Endothelial cell of umbilical vein (primary cell): ENCODE data around the gene APBB2. TPM values are rescaled to one million over a fixed set of nuclear protein-coding genes. Genes with fewer than 3 reads are reported as not detected.

Experiments
- BruUV-seq: library from RNA; stranded (reverse); fragments of 400-500 nt; replicated peaks from 2 replicates; lab custom pipeline; 2021; lab: Mats Ljungman, UMichigan
- CTCF ChIA-PET: fragments of 300-600, 350-600 bp; sonication (Branson Sonifier 250); formaldehyde crosslinking; loops from one replicate; lab custom pipeline; 2021; ENCODE audit warnings: antibody characterized with exemption, inconsistent platforms; lab: Charles Lee
- POLR2A ChIA-PET: fragments of 300-600, 350-600 bp; sonication (Branson Sonifier 250); formaldehyde crosslinking; loops from one replicate; lab custom pipeline; 2021; ENCODE audit warnings: antibody characterized with exemption, inconsistent platforms; lab: Charles Lee
- DNase-seq: peaks from one replicate; pipeline ENCODE4 v3.0.0-alpha.2; 2011; ENCODE audit warnings: low read depth, low spot score
- FAIRE-seq: peaks from 2 replicates; lab custom pipeline; 2011; peaks lifted over from hg19 to GRCh38; lab: Jason Lieb, UNC
- H2AFZ ChIP-seq: 2 replicates; pipeline ENCODE4 v1.6.0; 2012; ENCODE audit warnings: low read depth, low read length, control low read depth, inconsistent platforms
- H3K27ac ChIP-seq: 2 replicates; pipeline ENCODE4 v1.5.1; 2011; ENCODE audit warnings: low read depth, mild to moderate bottlenecking, control low read depth, low read length, moderate library complexity; ENCODE audit not compliant: insufficient read depth
- H3K27me3 ChIP-seq, 2 experiments: 2 replicates each; pipeline versions ENCODE4 v1.6.0 to v1.6.1; 2011; ENCODE audit warnings: low read length in 2 of 2, mixed read lengths in 1 of 2; ENCODE audit not compliant: control insufficient read depth in 2 of 2, insufficient read depth in 2 of 2
- H3K36me3 ChIP-seq, 2 experiments: 2 replicates in 1 of 2; 3 replicates in 1 of 2; pipeline ENCODE4 v1.5.1; 2011; ENCODE audit warnings: low read length in 2 of 2, mild to moderate bottlenecking in 1 of 2, moderate library complexity in 1 of 2; ENCODE audit not compliant: control insufficient read depth in 2 of 2, insufficient read depth in 2 of 2; ENCODE audit errors: extremely low read depth in 1 of 2
- H3K4me1 ChIP-seq: 3 replicates; pipeline ENCODE4 v1.5.1; 2011; ENCODE audit warnings: mild to moderate bottlenecking, low read length; ENCODE audit not compliant: control insufficient read depth, insufficient read depth; ENCODE audit errors: extremely low read depth
- H3K4me2 ChIP-seq: 2 replicates; pipeline ENCODE4 v1.6.1; 2011; ENCODE audit warnings: low read length, control low read depth, mixed read lengths; ENCODE audit not compliant: insufficient read depth
- H3K4me3 ChIP-seq, 3 experiments: fragments of 200-600 bp in 1 of 3; sonication (generic), shearing (Covaris generic) in 1 of 3; replicated peaks in 1 of 3; 2 replicates each; pipeline ENCODE4 v1.5.1; 2011 to 2016; ENCODE audit warnings: control low read depth in 3 of 3, low read length in 3 of 3, mild to moderate bottlenecking in 2 of 3, inconsistent platforms in 1 of 3, low read depth in 1 of 3, moderate library complexity in 1 of 3; ENCODE audit not compliant: insufficient read depth in 1 of 3
- H3K79me2 ChIP-seq: 2 replicates; pipeline ENCODE4 v1.6.0; 2012; ENCODE audit warnings: low read length, inconsistent platforms; ENCODE audit not compliant: control insufficient read depth, insufficient read depth
- H3K9ac ChIP-seq: replicated peaks from 2 replicates; pipeline ENCODE3; 2011; ENCODE audit warnings: low read length, control low read depth; ENCODE audit not compliant: insufficient read depth; ENCODE audit errors: extremely low read depth
- H3K9me1 ChIP-seq: replicated peaks from 3 replicates; pipeline ENCODE4 v1.6.0; 2011; ENCODE audit warnings: mild to moderate bottlenecking, low read length; ENCODE audit not compliant: control insufficient read depth, insufficient read depth; ENCODE audit errors: extremely low read depth
- H3K9me3 ChIP-seq: replicated peaks from 2 replicates; pipeline ENCODE4 v1.5.1; 2012; ENCODE audit warnings: low read length, inconsistent platforms; ENCODE audit not compliant: control insufficient read depth, insufficient read depth
- H4K20me1 ChIP-seq: replicated peaks from 2 replicates; pipeline ENCODE3; 2011; ENCODE audit warnings: mild to moderate bottlenecking, low read length; ENCODE audit not compliant: control insufficient read depth, insufficient read depth; ENCODE audit errors: extremely low read depth
- CTCF ChIP-seq, 2 donors: IDR thresholded peaks; 1 replicate in 1 of 2; 2 replicates in 1 of 2; pipeline ENCODE4 v1.5.1; 2011; ENCODE audit warnings: low read length in 2 of 2, mild to moderate bottlenecking in 2 of 2, moderate library complexity in 2 of 2, control low read depth in 1 of 2, inconsistent platforms in 1 of 2, low read depth in 1 of 2; ENCODE audit not compliant: insufficient read depth in 1 of 2; ENCODE audit errors: extremely low read depth in 1 of 2
- EZH2 ChIP-seq: IDR thresholded peaks from 2 replicates; pipeline ENCODE4 v1.6.1; 2012; ENCODE audit warnings: borderline replicate concordance, low read depth, mild to moderate bottlenecking, moderate library complexity, low read length, inconsistent platforms; ENCODE audit not compliant: severe bottlenecking
- FOS ChIP-seq: IDR thresholded peaks from 2 replicates; pipeline ENCODE4 v1.6.1; 2011; ENCODE audit warnings: mild to moderate bottlenecking, low read length, moderate library complexity, borderline replicate concordance; ENCODE audit not compliant: insufficient read depth
- GATA2 ChIP-seq: IDR thresholded peaks from 2 replicates; pipeline ENCODE4 v1.7.0; 2011; ENCODE audit warnings: low read depth, mild to moderate bottlenecking, moderate library complexity, mixed read lengths, low read length; ENCODE audit not compliant: insufficient read length, insufficient read depth
- JUN ChIP-seq: IDR thresholded peaks from 2 replicates; pipeline ENCODE4 v1.6.1; 2011; ENCODE audit warnings: borderline replicate concordance, low read depth; ENCODE audit not compliant: insufficient read length, insufficient read depth
- MAX ChIP-seq: IDR thresholded peaks from 2 replicates; pipeline ENCODE4 v1.6.1; 2011; ENCODE audit not compliant: insufficient read depth, insufficient read length
- MYC ChIP-seq: IDR thresholded peaks from one replicate; pipeline ENCODE4 v1.6.1; 2011; ENCODE audit warnings: mild to moderate bottlenecking, low read depth, low read length
- POLR2A ChIP-seq: IDR thresholded peaks from 2 replicates; pipeline ENCODE4 v1.6.1; 2012; ENCODE audit warnings: low read depth, mild to moderate bottlenecking, control low read depth, low read length
- POLR2AphosphoS5 ChIP-seq: IDR thresholded peaks from 2 replicates; pipeline ENCODE4 v1.6.1; 2012; ENCODE audit warnings: low read depth, mild to moderate bottlenecking, control low read depth, low read length, moderate library complexity; ENCODE audit not compliant: insufficient read depth
- dilution Hi-C: fragments of 300-500 bp; cut with MboI; formaldehyde crosslinking; loops from one replicate; pipeline ENCODE4 v1.15.0; 2019; ENCODE audit warnings: low sequenced_read_pairs; ENCODE audit not compliant: extremely low pct_ligation_motif_present
- intact Hi-C: fragments of 100-400 bp; cut with micrococcal nuclease; formaldehyde crosslinking; loops from one replicate; pipeline ENCODE4 v1.10.0; 2022
- polyA plus RNA-seq, 4 experiments: library from polyadenylated mRNA; depleted of rRNA in 3 of 4; stranded (reverse) in 3 of 4; unstranded in 1 of 4; fragments of >200 nt; gene quantifications; 2 replicates each; pipeline versions ENCODE4 v1.2.1 to v1.2.3, GENCODE V29; 2011 to 2012; ENCODE audit warnings: missing spikeins in 1 of 4
- total RNA-seq: library from RNA; stranded (reverse); gene quantifications from 2 replicates; pipeline ENCODE4 v1.2.3, GENCODE V29; 2021

APBB2 gene
- total and polyA plus RNA-seq, 2 donors (not counting 3 experiments of a cell fraction or from before 2014, with no cell fraction given): 79.8 to 124 TPM

DNA sequence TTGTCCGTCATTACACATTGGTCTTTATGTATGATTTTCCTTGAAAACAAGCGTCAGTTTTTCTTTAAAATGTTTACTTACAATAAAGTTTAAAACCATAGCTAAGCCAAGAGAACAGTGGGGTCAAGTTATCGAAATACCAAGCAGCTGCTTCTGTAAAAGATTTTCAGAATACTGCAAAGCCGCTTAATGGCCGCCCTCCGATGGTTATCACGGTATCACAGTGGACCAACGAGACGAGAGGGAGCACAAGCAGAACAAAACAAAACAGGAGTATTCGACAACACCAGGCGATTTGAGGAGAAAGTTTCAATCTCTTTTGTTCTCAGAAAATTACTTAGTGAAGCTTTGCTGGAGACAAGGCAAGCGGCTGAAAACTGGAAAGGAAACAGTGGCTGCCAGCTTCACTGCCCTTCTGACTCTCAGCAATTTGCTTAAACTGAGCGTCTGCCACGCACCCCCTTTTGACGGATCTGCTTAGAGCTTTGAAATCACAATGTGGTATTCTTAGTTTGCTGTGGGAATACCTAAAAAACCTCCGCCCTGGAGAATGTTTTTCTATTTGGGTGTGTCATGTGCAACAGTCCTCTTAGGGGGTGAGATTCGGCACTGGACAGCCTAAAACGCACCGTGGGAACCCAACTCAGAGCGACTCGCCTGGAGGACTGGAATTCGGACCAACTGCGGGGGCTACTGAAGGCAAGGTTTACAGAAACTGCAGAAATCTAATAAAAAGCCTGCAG lies 264.8 kb downstream of the APBB2 start:
- Histone ChIP-seq H4K20me1 (no peaks in the 10 kb centered on the region), H3K27me3 (no peaks in the 10 kb centered on the region), H3K9ac (peak overlapping the region; percentile 45), H3K4me3 (peak overlapping the region in 1 of 3 experiments; percentile 20), H3K4me1 (peaks cover 5% of the 10 kb centered on the region), H3K9me3 (no peaks in the 10 kb centered on the region), H3K4me2 (peak overlapping the region; percentile 32), H3K36me3 (peaks cover under 1 to 4% of the 10 kb centered on the region in 2 experiments), H3K27ac (peak overlapping the region; percentile 29), H2AFZ (peak overlapping the region; percentile 31), H3K79me2 (peaks cover 18% of the 10 kb centered on the region), H3K9me1 (no peaks in the 10 kb centered on the region)
- no peak for FAIRE-seq
- ChIA-PET CTCF (interaction anchor here (1.1 to 1.7 kb wide), 2 partner anchors 12 to 29 kb away, joined by 3 to 8 read pairs; no protein-coding TSS in a partner anchor), POLR2A (no interaction called here)
- peak; percentile 65 for DNase-seq
- TF ChIP-seq FOS: no peak
- TF ChIP-seq POLR2AphosphoS5: no peak
- TF ChIP-seq POLR2A: no peak
- no peak for TF ChIP-seq CTCF (IDR thresholded peaks at IDR 0.05; ENCODE audit: extremely low read depth in 1 of 2, insufficient read depth in 1 of 2, low read depth in 1 of 2, low read length in 2 of 2)
- no peak for TF ChIP-seq JUN
- TF ChIP-seq EZH2: no peak
- no peak for TF ChIP-seq MYC
- TF ChIP-seq MAX: no peak
- TF ChIP-seq GATA2: no peak
- dilution Hi-C loops: loop anchor here (25.0 kb wide), 1 partner anchor 263 kb away; the partner anchor contains the start of gene APBB2
- BruUV-seq: no TSS peak
- intact Hi-C loops: no loop called here
